Endodermal cell (in vitro differentiated cells): Measurements from ENCODE around the gene CCHCR1. TPM values are rescaled to one million over a fixed set of nuclear protein-coding genes. Genes with fewer than 3 reads are reported as not detected.
A peak's percentile ranks its signal among the peaks of the same experiment; 100 is the strongest.
"Not testable (repeated sequence)": the region's sequence is repeated elsewhere in the genome, so short reads cannot be mapped to it uniquely, and the experiment has no call there.

Source experiments
- DNase-seq: peaks from one replicate; pipeline ENCODE4 v3.0.0-alpha.2; 2017
- H3K27ac ChIP-seq: 2 replicates; pipeline ENCODE4 v1.5.1; 2013; ENCODE audit warnings: mild to moderate bottlenecking, low read depth, low read length, moderate library complexity
- H3K27me3 ChIP-seq: 2 replicates; pipeline ENCODE4 v1.6.1; 2013; ENCODE audit warnings: mild to moderate bottlenecking, low read length, moderate library complexity; ENCODE audit not compliant: insufficient read depth, control insufficient read depth, poor library complexity, severe bottlenecking
- H3K36me3 ChIP-seq: 2 replicates; pipeline ENCODE4 v1.7.0; 2013; ENCODE audit warnings: mild to moderate bottlenecking, low read length, moderate library complexity; ENCODE audit not compliant: control insufficient read depth, insufficient read depth
- H3K4me1 ChIP-seq: one replicate; pipeline ENCODE4 v1.7.0; 2013; ENCODE audit warnings: low read length; ENCODE audit not compliant: control insufficient read depth, insufficient read depth
- H3K4me3 ChIP-seq: 2 replicates; pipeline ENCODE4 v1.5.1; 2013; ENCODE audit warnings: mild to moderate bottlenecking, low read length, moderate library complexity
- H3K9ac ChIP-seq: 2 replicates; pipeline ENCODE4 v1.6.1; 2013; ENCODE audit warnings: mild to moderate bottlenecking, low read length, moderate library complexity; ENCODE audit not compliant: poor library complexity, severe bottlenecking; ENCODE audit errors: extremely low read depth
- H3K9me3 ChIP-seq: 2 replicates; pipeline ENCODE4 v1.6.1; 2013; ENCODE audit warnings: mild to moderate bottlenecking, low read length, moderate library complexity; ENCODE audit not compliant: control insufficient read depth
- H3K27ac Mint-ChIP-seq: 2 replicates; pipeline ENCODE4 v1.8.0; 2020; ENCODE audit warnings: mixed read lengths
- H3K27me3 Mint-ChIP-seq: 2 replicates; pipeline ENCODE4 v1.8.0; 2021; ENCODE audit warnings: mild to moderate bottlenecking, mixed read lengths; ENCODE audit not compliant: insufficient read depth
- H3K36me3 Mint-ChIP-seq: 2 replicates; pipeline ENCODE4 v1.8.0; 2020; ENCODE audit warnings: low read depth, mixed read lengths
- H3K4me1 Mint-ChIP-seq: 2 replicates; pipeline ENCODE4 v1.8.0; 2020; ENCODE audit warnings: mixed read lengths
- H3K4me3 Mint-ChIP-seq: 2 replicates; pipeline ENCODE4 v1.8.0; 2020; ENCODE audit warnings: mild to moderate bottlenecking, moderate library complexity, mixed read lengths
- H3K9me3 Mint-ChIP-seq: 2 replicates; pipeline ENCODE4 v1.8.0; 2020; ENCODE audit warnings: mild to moderate bottlenecking, mixed read lengths
- CTCF ChIP-seq: fragments of 200-600 bp; sonication (generic); conservative IDR thresholded peaks from 2 replicates; pipeline ENCODE4 v1.5.0; 2021; ENCODE audit warnings: antibody characterized with exemption, mild to moderate bottlenecking
- WGBS, 2 experiments: methylation state at CpG; one replicate each; pipeline versions ENCODE4 v1.1.5 to v1.1.7; 2013; ENCODE audit warnings: missing lambda C conversion rate in 2 of 2, mixed read lengths in 1 of 2; ENCODE audit not compliant: insufficient coverage in 1 of 2, insufficient read length in 1 of 2; 5-methylcytosine and 5-hydroxymethylcytosine counted together
- total RNA-seq, 2 donors: library from RNA; stranded (reverse); fragmentation: NEBNext Ultra II Directional in 1 of 2; extraction: Animal tissue kit (Norgen Biotek cat#: 25700) in 1 of 2; gene quantifications; 2 replicates in 1 of 2; 3 replicates in 1 of 2; pipeline ENCODE4 v1.2.1, GENCODE V29; 2021

The CCHCR1 gene
- total RNA-seq, 2 donors from 2014 or later, result 56.5 to 73.6 TPM

GRCh38 chr6:31204751-31205145 is 47.1 kb upstream of the CCHCR1 start:
- Histone ChIP-seq H3K27me3 (no peaks in the 10 kb centered on the region), H3K36me3 (no peaks in the 10 kb centered on the region), H3K27ac (no peak overlapping the region), H3K4me1 (peaks cover 11% of the 10 kb centered on the region), H3K4me3 (no peak overlapping the region), H3K9ac (no peak overlapping the region), H3K9me3 (no peaks in the 10 kb centered on the region)
- H3K27ac Mint-ChIP-seq, result no peak overlapping the region
- no peak overlapping the region for H3K4me3 Mint-ChIP-seq
- peaks cover 25% of the 10 kb centered on the region for H3K4me1 Mint-ChIP-seq
- H3K27me3 Mint-ChIP-seq, result peaks cover 5% of the 10 kb centered on the region
- peaks cover 7% of the 10 kb centered on the region for H3K9me3 Mint-ChIP-seq
- no peak for TF ChIP-seq CTCF
- DNase-seq, result no peak
- 77 to 82% methylated on average over 3 to 4 of the region's 4 CpGs for WGBS, 2 experiments
- H3K36me3 Mint-ChIP-seq, result no peaks in the 10 kb centered on the region

- Histone ChIP-seq H3K27ac (no peak overlapping the region), H3K4me1 (peaks cover 11% of the 10 kb centered on the region)
Observed at GRCh38 chr6:31203345-31203979, 45.9 kb upstream of the CCHCR1 start.

GRCh38 chr6:31202259-31203166 is 44.9 kb upstream of the CCHCR1 start:
- H3K9me3 Mint-ChIP-seq, result peaks cover 7% of the 10 kb centered on the region
- Histone ChIP-seq H3K36me3 (no peaks in the 10 kb centered on the region), H3K27me3 (no peaks in the 10 kb centered on the region), H3K4me1 (peaks cover 7% of the 10 kb centered on the region), H3K9me3 (no peaks in the 10 kb centered on the region), H3K9ac (no peak overlapping the region), H3K4me3 (no peak overlapping the region), H3K27ac (no peak overlapping the region)
- TF ChIP-seq CTCF, result no peak
- peaks cover 20% of the 10 kb centered on the region for H3K4me1 Mint-ChIP-seq
- H3K4me3 Mint-ChIP-seq, result no peak overlapping the region
- 53 to 66% methylated on average over 5 to 11 of the region's 11 CpGs for WGBS, 2 experiments
- H3K27ac Mint-ChIP-seq, result no peak overlapping the region
- peak; percentile 47 for DNase-seq
- no peaks in the 10 kb centered on the region for H3K36me3 Mint-ChIP-seq
- H3K27me3 Mint-ChIP-seq, result peaks cover 3% of the 10 kb centered on the region

More at GRCh38 chr6:31203345-31203979, 45.9 kb upstream of the CCHCR1 start:
- Histone ChIP-seq H3K9ac (no peak overlapping the region), H3K36me3 (no peaks in the 10 kb centered on the region), H3K27me3 (no peaks in the 10 kb centered on the region), H3K9me3 (no peaks in the 10 kb centered on the region), H3K4me3 (no peak overlapping the region)
- TF ChIP-seq CTCF, result no peak
- no peak overlapping the region for H3K4me3 Mint-ChIP-seq
- peaks cover 25% of the 10 kb centered on the region for H3K4me1 Mint-ChIP-seq
- no peak for DNase-seq
- peaks cover 7% of the 10 kb centered on the region for H3K9me3 Mint-ChIP-seq
- H3K27ac Mint-ChIP-seq, result peak overlapping the region; percentile 64
- no peaks in the 10 kb centered on the region for H3K36me3 Mint-ChIP-seq
- H3K27me3 Mint-ChIP-seq, result peaks cover 3% of the 10 kb centered on the region
- 59 to 60% methylated on average over 1 to 5 of the region's 5 CpGs for WGBS, 2 experiments

- H3K4me3 Mint-ChIP-seq, H3K4me3 ChIP-seq: not testable (repeated sequence)
Observed at GRCh38 chr6:31199105-31199452, 41.5 kb upstream of the CCHCR1 start.

More at GRCh38 chr6:31199105-31199452, 41.5 kb upstream of the CCHCR1 start:
- peaks cover 13% of the 10 kb centered on the region for H3K4me1 Mint-ChIP-seq
- H3K27me3 ChIP-seq, H3K27ac Mint-ChIP-seq, H3K27me3 Mint-ChIP-seq, H3K27ac ChIP-seq, H3K4me1 ChIP-seq, H3K36me3 ChIP-seq, H3K9ac ChIP-seq, DNase-seq, H3K9me3 ChIP-seq, H3K36me3 Mint-ChIP-seq: not testable (repeated sequence)
- H3K9me3 Mint-ChIP-seq, result peaks cover 16% of the 10 kb centered on the region
- 91 to 94% methylated on average over 3 to 4 of the region's 4 CpGs for WGBS, 2 experiments
